NCI-H2227 (cell line): Measurements from ENCODE around the gene CLSTN2.
A peak's percentile ranks its signal among the peaks of the same experiment; 100 is the strongest.

Experiments used
- DNase-seq: peaks from one replicate; lab custom pipeline; 2025; ENCODE audit not compliant: unreplicated experiment; lab: John Stamatoyannopoulos, UW

Gene CLSTN2

DNA sequence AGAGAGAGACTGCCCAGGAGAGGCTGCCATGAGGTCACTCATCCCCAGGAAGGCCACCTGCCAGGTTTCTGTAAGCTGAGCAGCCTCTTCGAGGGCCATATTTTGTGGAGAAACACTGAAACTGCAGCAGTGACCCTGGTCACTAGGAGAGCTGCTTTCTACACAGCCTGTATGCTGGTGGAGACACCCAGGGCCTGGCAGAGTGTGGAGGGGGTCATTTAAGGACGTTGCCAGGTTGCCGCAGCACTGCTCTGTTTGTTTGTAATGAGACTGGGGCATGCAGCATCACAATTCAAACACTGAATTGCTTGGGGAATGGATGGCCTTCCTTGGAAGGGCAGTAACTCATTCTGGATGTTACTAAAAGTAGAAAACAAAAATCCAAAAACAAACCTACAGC is 638.0 kb downstream of the CLSTN2 start:
- peak; percentile 18 for DNase-seq

DNA sequence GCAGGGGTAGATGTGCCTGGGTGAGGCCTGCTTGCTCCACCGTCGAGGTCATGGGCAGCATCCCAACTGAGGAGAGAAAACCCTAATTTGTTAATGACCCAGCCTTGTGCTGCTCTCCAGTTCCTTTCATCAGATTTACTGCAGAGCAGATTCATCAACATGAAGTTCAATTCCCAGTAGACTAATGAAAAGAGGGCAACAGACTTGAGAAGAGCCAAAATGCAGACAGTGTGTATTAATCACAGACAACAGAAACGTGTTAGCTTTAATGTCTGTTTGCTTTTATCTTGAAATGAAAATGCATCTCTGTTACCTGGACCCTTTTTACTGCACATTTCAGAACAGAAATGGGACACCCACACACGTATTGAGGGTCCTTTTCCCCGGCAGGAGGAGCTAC is 639.4 kb downstream of the CLSTN2 start:
- DNase-seq, result no peak

DNA sequence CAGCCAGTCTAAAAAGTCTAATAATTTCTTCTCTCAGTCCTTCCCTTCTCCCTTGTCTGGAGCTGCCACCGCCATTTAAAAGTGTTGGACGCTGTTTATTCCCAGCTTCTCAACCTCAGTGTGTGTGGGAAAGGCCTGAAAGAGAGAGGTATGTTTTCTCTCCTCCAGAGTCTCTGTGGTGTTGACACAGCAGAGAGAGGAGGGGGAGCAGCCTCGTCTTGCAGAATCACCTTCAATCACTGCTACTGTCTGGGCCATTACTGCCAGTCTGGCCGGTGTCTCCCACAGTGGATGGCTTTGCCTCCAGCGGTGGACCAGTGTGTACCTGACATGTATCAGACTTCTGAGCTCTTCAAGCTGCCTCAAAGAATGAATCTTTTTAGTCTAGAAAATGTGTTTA is 641.5 kb downstream of the CLSTN2 start:
- no peak for DNase-seq

DNA sequence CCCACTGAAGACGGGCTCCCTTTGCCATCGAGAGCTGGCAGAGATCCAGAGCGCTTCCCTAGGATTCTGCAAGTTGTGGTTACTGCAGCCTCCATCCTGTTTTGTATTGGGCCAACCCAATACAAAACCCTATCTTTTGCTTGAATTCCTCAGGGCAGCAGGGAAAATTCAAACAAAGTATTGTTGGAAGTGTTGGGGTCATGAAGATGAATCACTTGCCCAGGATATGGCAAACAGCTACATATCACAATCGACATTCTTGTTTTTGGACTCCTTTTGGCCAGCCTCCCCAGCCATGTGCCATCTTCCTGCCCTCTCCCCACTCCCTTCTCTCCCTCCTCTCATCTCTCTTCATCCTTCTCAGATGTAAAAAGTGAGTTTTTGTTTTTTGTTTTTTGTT is 642.9 kb downstream of the CLSTN2 start:
- no peak for DNase-seq

DNA sequence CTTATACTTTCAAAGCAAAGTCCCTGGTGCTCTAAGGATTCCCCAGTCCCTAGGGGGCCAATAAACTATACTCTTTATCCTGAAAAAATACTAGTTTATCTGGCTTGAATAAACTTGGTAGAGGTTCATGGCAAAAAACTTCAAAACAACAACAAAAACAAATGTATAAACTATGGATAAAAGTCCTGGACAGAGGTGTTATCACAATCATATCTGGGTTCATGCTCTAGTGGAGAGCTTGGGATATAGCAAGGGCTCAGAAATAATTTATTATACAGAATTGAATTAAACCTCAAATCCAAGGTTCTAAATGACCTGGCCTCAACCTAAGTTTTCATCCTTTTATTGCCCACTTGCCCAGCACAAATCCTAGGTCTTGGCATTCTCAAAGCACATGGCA is 644.3 kb downstream of the CLSTN2 start:
- no peak for DNase-seq

- no peak for DNase-seq
Measured at GRCh38 chr3:140580746-140581145, 645.8 kb downstream of the CLSTN2 start.

- DNase-seq, result no peak
Measured at GRCh38 chr3:140584549-140584948, 649.6 kb downstream of the CLSTN2 start.

- DNase-seq, result no peak
Measured at GRCh38 chr3:140585828-140586227, 650.8 kb downstream of the CLSTN2 start.

DNA sequence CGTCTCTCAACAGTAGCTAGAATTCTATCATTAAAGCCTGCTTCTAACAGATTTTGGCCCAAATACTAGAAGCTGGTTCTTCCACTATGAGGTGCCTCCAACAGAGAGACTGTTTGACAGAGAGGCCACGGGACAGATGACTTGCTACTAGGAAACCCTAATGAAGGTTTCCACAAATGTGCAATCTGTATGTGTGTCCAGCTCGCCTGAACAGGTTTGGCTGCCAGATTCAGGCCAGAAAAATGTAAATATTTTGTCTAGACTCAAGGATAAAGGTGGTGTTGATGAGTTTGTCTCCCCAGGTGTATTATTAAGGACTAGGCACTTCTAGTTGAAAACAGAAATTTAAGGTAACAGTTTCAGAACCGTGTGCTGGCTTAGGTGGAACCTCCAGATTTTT is 651.3 kb downstream of the CLSTN2 start:
- no peak for DNase-seq

GRCh38 chr3:140588558-140588957 is 653.6 kb downstream of the CLSTN2 start:
- no peak for DNase-seq

DNA sequence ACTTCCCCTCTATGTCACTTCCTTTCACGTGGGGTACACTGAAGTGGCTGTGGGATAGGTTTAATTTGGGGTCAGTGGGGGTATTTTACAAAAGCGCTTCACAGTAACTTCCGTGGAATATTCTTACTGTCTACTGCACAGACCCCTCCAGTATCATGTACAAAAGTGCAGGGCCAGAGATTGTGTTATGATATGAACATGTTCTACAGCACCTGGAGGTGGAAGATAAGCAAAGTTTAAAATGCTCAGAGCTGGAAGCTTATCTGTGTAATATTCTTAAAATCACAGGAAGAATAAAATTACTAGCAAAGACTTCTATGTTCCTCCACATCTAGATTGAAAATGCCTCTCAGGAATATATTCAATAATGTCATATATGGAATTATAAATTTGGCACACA is 658.8 kb downstream of the CLSTN2 start:
- no peak for DNase-seq

- no peak for DNase-seq
Measured at GRCh38 chr3:140595295-140595694, 660.3 kb downstream of the CLSTN2 start.

DNA sequence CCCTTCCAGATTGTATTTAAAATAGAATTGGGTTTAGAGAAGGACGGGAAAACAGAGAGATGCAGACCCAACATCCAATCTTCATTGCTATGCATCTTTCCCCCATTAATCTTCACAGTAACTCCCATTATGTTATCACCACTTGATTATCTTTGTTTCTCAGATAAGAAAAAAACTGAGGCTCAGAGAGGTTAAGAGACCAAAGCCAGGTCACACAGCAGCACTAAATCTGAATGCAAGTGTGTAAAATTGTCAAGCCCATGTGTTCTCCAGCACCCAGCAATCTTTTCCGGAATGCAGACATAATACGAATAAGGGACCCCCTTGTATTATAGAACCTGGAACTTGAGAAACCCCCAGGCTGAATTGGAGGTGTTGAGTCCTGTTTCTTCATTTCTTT is 662.4 kb downstream of the CLSTN2 start:
- DNase-seq, result no peak

GRCh38 chr3:140597792-140598191 is 662.8 kb downstream of the CLSTN2 start:
- DNase-seq, result no peak

DNA sequence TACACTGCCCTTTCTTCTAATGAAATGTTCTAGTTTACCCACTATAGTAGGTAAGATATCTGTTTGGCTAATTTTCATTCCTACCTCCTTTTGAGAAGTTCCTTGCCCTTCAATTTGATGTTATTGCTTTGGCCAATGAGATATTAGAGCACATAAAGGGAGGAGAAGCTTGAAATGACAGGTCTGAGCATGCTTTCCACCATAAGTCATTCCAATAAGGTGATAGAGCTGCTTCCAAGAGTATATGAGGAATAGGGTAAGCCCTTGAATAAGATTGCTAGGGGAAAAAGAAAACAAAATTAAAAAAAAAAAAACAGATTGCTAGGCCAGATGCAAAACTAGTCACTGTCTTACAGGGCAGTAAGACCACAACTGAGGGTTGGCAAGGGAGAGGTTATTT is 664.0 kb downstream of the CLSTN2 start:
- DNase-seq, result no peak

DNA sequence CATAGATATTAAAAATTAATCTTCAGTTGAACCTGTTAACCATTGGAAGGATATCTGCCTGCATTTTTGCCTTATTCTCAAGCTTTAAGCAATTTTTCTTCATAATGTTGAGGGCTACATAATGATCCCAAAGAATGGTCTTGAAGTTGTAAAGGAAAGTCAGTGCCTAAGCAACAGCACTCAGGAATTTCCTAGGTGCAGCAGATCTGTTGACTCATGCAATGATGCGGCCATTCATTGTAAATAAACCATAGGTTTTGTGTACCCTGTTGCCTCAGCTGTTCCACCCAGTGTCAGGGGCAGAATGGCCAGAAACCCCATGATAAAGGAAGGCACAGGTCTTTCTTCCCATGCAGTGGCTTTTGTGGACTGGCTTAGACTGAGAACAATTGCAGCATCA is 664.5 kb downstream of the CLSTN2 start:
- DNase-seq, result no peak

DNA sequence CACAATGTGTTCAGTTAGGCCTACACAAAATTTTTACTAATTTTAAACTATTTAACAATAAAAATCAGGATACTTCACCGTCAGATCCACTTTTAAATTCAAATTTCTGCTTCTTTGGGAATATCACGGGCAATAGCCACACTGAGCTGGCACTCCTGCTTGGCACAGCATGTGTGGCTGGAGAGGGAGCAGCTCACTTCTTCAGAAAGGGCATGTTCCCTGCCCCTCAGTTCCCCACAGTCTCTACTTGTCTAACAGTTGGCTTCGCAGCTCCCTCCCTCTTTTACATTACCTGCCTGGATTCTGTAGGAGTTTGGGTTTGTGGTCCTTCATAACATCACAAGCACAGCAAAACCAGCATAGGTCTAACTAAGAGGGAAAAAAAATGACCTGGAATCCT is 666.9 kb downstream of the CLSTN2 start:
- DNase-seq, result no peak

GRCh38 chr3:140602781-140603180 is 667.8 kb downstream of the CLSTN2 start:
- no peak for DNase-seq

GRCh38 chr3:140603766-140604165 is 668.8 kb downstream of the CLSTN2 start:
- DNase-seq, result no peak

- DNase-seq, result no peak
Measured at GRCh38 chr3:140610544-140610943, 675.6 kb downstream of the CLSTN2 start.

- no peak for DNase-seq
Measured at GRCh38 chr3:140614001-140614400, 679.0 kb downstream of the CLSTN2 start.

GRCh38 chr3:140617135-140617534 is 682.1 kb downstream of the CLSTN2 start:
- no peak for DNase-seq

GRCh38 chr3:140626856-140627255 is 691.9 kb downstream of the CLSTN2 start:
- no peak for DNase-seq
